HG03108 (cell line): Measurements from ENCODE around the gene CELSR1.
"Not testable (repeated sequence)": the region's sequence is repeated elsewhere in the genome, so short reads cannot be mapped to it uniquely, and the experiment has no call there.

ENCODE experiments used
- ATAC-seq: cut with Tn5 transposase; IDR thresholded peaks from one replicate; pipeline ENCODE4 v1.9.1; 2021; ENCODE audit warnings: moderate library complexity; ENCODE audit not compliant: unreplicated experiment

CELSR1 gene

GRCh38 chr22:46533070-46533833 lies 4.2 kb downstream of the CELSR1 start:
- ATAC-seq, result no peak

GRCh38 chr22:46532416-46532815 lies 5.0 kb downstream of the CELSR1 start:
- ATAC-seq, result no peak

- ATAC-seq, result no peak
Observed at GRCh38 chr22:46531581-46532175, 5.7 kb downstream of the CELSR1 start.

- ATAC-seq, result no peak
Observed at GRCh38 chr22:46528121-46528610, 9.3 kb downstream of the CELSR1 start.

GRCh38 chr22:46526244-46526839 lies 11.1 kb downstream of the CELSR1 start:
- ATAC-seq, result no peak

GRCh38 chr22:46525389-46526243 lies 11.8 kb downstream of the CELSR1 start:
- ATAC-seq, result no peak

GRCh38 chr22:46524203-46524740 lies 13.1 kb downstream of the CELSR1 start:
- no peak for ATAC-seq

- ATAC-seq, result no peak
Observed at GRCh38 chr22:46522797-46523196, 14.6 kb downstream of the CELSR1 start.

- no peak for ATAC-seq
Observed at GRCh38 chr22:46521994-46522393, 15.4 kb downstream of the CELSR1 start.

GRCh38 chr22:46520880-46521279 lies 16.5 kb downstream of the CELSR1 start:
- no peak for ATAC-seq

- ATAC-seq, result no peak
Observed at GRCh38 chr22:46519377-46519776, 18.0 kb downstream of the CELSR1 start.

- no peak for ATAC-seq
Observed at GRCh38 chr22:46518542-46519325, 18.7 kb downstream of the CELSR1 start.

GRCh38 chr22:46518038-46518437 lies 19.4 kb downstream of the CELSR1 start:
- no peak for ATAC-seq

- ATAC-seq, result no peak
Observed at GRCh38 chr22:46517255-46517761, 20.1 kb downstream of the CELSR1 start.

- ATAC-seq, result no peak
Observed at GRCh38 chr22:46516638-46517037, 20.8 kb downstream of the CELSR1 start.

- ATAC-seq, result not testable (repeated sequence)
Observed at GRCh38 chr22:46516112-46516487, 21.3 kb downstream of the CELSR1 start.

- no peak for ATAC-seq
Observed at GRCh38 chr22:46515208-46516111, 22.0 kb downstream of the CELSR1 start.

- no peak for ATAC-seq
Observed at GRCh38 chr22:46514592-46515207, 22.7 kb downstream of the CELSR1 start.
